ENCODE measurements around the gene DUSP10.
A peak's percentile ranks its signal among the peaks of the same experiment; 100 is the strongest.

DUSP10 gene

DNA sequence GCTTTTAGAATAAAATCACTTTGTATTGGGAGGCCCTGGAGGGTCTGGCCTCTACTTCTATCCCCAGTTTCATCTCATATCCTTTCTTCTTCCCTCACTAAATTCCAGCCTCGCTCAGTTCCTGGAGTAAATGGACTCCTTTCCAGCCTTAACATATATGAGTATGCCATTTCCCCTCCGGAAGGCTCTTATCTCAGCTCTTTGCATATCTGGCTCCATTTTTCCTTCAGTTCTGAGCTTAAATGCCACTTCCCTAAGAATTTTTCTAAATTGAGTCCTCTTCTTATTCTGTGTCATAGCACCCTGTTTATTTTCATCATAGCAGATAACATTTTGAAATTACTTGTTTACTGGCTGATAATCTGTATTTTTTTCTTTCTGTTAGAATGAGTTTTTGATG is 20.2 kb upstream of the DUSP10 start:
- no peak for DNase-seq

- no peak for DNase-seq
Observed at GRCh38 chr1:221761354-221762002, 19.6 kb upstream of the DUSP10 start.

GRCh38 chr1:221760911-221761310 is 19.0 kb upstream of the DUSP10 start:
- DNase-seq = no peak

GRCh38 chr1:221759436-221759835 is 17.5 kb upstream of the DUSP10 start:
- DNase-seq = no peak

GRCh38 chr1:221758455-221758854 is 16.6 kb upstream of the DUSP10 start:
- no peak for DNase-seq

DNA sequence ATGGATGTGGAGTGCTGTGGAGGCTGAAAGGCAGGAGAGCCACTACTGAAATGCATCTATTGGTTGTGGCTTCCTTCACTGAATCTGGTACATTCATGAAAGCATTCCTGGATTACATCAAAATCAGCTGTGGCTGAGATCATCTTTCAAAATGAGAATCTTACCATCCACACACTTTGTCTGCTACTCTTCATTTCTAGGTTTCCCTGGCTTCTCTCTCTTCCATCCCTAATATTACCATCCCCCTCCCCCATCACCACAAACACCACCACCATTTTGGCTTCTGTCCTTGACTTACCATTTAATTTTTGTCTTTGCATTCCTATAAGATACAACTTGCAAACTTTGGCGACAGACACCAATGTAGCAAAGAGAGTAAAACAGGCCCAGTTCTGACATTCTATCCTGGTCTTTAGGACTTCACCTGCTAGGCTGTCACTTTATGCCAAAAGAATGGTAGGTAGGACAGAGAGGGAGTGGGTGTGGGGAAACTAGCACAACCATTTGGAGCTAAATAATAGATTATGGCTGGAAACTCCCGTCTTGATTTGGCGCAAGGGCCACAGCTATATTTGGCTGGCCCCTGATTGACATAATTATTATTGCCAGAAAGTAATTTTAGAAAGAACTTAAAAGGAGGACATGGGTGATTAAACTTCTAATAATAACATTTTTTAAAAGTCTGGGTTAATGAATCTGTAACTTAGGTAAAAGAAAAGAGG is 15.1 kb upstream of the DUSP10 start:
- no peak for DNase-seq

DNA sequence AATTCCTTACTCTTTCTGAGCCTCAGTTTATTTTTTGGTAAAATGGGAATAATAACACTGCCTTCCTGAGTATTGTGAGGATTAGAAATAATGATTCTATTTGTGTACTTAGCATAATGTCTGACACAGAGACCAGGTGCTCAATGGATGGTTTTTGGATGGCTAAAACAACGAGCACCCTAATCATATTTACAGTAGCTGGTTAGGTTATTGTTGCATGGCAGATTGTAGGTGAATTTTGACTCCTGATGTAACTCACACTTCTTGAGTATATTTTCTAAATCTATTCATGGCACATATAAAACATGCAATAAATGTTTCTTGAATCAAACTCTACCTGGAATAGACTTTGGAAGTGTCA is 11.9 kb upstream of the DUSP10 start:
- DNase-seq = no peak

DNA sequence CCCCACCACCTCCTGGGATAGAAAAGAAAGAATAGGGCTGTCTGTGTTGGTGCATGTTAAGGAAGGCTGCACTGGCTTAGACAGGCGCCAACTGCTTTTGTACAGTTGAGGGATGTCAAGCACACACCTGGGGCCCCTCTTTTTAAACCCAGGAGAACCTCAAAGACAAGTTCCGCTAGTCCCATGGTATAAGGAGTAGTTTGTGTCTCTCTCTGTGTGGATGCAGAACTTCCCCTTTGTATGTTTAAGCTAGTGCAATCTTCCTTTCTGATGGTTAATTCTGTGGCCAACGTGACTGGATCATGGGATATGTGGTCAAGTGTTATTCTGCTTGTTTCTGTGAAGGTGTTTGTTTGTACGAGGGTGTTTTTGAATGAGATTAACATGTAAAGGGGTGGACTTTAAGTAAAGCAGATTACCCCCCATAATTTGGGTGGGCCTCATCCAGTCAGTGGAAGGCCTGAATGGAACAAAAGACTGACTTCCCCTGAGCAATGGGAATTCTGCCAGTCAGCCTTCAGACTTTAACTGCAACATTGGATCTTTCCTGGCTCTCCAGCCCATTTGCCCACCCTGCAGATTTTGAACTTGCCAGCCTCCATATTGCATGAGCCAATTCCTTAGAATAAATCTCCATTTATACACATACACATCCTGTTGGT is 9.5 kb upstream of the DUSP10 start:
- DNase-seq = no peak

- DNase-seq = no peak
Observed at GRCh38 chr1:221748981-221749380, 7.1 kb upstream of the DUSP10 start.

DNA sequence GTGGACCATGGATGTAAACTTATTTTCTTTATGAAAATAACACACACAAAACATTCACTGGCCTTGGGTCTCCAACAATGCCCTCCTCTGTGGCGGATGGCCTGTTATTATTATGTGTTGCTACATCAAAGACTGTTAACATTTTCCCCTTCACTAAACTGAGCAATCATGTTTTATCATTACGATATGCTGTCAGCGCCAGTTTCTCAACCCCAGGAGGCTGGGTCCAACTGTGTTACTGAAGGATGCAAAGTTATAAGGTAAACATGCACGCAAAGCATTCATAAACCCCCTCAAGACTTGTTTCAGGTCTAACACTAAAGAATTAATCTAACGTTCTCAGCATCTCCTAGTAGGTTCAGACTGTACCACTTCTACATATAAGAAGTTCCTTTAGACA is 6.0 kb upstream of the DUSP10 start:
- DNase-seq = no peak

GRCh38 chr1:221743416-221744208 is 1.7 kb upstream of the DUSP10 start:
- no peak for DNase-seq

DNA sequence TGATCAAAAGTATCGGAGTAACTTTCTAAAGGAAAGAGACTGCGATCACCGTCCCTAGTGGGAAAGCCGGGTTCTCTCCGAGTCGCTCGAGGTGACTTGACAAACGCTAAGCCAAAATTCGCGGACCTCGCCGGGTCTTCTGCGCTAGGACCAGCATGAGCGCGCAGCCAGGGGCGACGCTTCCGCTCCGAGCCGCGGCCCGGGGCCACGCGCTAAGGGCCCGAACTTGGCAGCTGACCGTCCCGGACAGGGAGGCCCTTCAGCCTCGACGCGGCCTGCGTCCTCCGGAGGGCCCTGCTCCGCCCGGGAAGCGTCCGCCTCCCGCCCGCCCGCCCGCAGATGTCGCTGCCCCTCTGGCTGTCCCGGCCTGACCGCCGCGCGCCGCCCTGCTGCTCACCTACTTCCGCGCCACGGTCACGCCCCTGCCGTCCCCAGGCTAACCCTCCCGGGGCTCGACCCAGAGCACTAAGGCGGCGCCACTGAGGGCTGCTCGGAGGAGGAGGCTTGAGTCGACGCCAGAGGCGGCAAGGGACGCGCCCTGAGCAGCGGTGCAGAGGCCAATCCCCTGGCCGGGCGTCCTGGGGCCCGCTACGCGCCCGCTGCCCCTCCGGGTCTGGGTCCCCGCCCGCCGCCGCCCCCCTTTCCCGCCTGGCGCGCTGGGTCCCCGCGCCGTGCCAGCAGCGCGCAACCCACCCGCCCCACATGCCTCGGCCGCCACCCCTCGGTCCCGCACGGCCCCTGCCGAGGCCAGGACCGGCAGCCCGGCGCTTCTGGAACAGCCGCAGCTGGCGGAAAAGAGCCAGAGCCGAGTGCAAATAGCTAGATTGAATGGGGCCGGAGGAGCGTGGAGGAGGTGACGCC is 896 bp upstream of the DUSP10 start:
- peak; percentile 66 for DNase-seq

DNA sequence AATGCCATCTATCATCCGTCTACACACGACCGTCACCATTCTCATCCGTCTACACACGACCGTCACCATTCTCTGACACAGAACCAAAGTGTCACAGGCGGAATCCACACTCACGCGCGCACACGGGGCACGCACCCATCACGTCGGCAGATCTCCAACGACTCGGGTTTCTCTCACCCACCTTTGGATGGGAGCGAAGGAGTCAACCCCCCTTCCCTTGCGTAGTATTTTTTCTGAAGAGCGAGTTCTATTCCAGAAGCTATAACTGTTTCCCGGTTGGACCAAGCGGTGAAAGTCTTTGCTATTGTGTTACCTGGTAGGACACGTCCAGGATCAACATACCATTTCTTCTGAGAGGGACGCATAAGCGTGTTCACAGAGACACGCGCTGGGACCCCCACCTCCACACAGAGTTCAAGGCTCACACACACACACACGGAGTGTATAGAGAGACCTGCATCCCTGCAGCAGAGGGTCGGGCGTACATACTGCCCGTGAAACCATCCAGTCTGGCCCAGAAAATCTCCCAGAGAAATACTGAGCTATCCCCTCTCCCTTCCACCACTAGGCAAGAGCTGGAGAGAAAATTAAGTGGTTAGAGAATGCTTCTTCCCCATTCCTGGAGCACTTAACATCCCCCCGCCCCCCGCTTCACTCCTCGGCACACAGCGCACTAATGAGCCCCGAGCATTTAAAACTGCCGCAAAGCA is 741 bp downstream of the DUSP10 start:
- peak; percentile 22 for DNase-seq

DNA sequence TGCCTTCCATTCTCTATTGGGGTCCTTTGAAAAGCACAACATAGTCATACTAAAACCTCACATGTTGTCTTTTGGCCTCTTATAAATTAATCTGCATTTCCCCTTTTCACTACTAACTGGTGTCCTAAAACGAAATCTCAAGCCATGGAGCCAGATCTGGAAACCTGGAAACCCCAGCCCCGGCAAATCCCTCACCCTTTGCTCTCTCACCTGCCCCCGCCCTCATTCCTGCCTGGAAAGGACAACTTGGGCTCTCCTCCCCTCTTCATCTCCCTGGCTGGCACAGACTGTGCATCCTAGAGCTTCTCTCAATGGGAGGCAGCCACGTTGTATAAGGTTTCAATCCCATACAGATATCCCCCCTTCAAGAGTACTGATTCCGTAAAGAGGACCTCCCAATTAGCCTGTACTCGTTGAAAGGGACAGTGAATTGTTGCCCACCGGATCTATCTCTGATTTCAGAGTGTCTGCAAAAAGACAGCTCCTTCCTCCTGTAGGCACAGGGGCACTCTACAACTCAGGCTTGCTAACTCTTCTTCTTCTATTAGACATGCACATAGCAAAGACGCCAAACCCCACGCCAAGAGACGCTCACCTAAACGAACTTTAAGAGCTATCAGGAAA is 1.4 kb downstream of the DUSP10 start:
- DNase-seq = no peak

DNA sequence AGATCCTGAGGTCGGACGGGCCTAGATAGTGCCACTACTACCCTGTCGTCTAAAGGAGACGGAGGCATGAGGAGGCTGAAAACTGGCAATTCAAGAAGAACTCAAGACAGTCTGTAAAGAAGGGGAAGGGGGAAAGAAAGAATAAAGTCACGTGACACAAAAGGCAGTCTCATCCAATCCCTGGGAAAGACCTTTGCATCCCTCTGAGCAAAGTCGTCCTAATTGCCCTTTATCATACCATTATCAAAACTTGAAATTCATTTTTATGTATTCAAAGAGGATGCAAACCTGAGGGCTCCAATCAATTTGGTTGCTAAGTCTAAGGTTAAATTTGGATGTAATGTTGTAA is 2.2 kb downstream of the DUSP10 start:
- DNase-seq = no peak

DNA sequence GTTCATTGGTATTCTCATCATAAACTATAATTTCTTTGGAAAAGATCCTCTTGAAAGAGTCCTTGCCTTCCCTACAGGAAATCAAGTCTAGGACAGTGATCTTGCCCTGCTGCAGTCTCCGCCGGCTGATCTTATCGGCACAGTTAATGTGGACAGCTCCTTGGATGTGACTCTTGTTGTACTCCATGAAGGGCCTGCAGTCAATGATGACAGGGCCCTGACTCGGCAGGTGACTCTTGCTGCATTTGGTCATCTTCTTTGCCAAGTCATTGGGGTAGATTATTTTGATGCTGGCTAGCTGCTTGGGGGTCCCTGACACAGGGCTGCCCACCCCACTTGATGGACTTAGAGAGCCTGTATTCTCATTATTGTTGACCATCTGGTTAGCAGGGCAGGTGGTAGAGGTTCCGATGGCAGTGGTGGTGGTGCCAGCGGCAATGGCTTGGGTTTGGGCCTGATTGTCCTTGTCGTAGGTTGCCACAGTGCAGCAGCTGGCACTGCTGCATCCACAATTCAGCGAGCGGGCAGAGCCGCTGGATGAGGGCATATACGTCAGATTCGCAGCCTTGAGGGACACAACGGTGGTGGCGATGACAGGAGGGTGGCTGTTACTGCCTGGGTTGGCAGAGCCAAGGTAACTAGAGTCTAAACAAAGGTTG is 2.7 kb downstream of the DUSP10 start:
- no peak for DNase-seq

- no peak for DNase-seq
Observed at GRCh38 chr1:221736714-221737113, 5.2 kb downstream of the DUSP10 start.

GRCh38 chr1:221735999-221736398 is 5.9 kb downstream of the DUSP10 start:
- DNase-seq = no peak

DNA sequence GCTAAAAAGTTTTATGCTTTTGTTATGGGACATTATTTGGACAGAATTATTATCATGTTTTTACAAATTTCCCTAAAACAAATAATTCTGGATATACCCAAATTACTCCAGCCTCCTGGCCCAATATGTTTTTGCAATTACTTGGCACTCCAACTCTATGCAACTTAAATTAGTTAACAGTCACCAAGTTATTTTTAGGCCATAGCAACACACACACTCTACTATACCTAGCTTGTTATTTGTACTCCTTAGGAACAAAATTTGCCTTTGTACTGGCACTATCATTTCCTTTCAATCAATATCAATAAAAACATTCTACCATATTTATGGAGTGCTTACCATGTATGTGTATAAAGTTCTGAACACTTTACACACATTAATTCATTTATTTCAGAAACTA is 7.7 kb downstream of the DUSP10 start:
- no peak for DNase-seq

- no peak for DNase-seq
Observed at GRCh38 chr1:221732052-221732451, 9.8 kb downstream of the DUSP10 start.

Measured in T-helper 9 cell (primary cell).